Activated CD4-positive, CD25-positive, alpha-beta regulatory T cell (primary cell): ENCODE results near the gene RYR3.

Experiments
- DNase-seq, 4 experiments: peaks; one replicate each; lab custom pipeline; 2025; lab: John Stamatoyannopoulos, UW

The RYR3 gene

DNA sequence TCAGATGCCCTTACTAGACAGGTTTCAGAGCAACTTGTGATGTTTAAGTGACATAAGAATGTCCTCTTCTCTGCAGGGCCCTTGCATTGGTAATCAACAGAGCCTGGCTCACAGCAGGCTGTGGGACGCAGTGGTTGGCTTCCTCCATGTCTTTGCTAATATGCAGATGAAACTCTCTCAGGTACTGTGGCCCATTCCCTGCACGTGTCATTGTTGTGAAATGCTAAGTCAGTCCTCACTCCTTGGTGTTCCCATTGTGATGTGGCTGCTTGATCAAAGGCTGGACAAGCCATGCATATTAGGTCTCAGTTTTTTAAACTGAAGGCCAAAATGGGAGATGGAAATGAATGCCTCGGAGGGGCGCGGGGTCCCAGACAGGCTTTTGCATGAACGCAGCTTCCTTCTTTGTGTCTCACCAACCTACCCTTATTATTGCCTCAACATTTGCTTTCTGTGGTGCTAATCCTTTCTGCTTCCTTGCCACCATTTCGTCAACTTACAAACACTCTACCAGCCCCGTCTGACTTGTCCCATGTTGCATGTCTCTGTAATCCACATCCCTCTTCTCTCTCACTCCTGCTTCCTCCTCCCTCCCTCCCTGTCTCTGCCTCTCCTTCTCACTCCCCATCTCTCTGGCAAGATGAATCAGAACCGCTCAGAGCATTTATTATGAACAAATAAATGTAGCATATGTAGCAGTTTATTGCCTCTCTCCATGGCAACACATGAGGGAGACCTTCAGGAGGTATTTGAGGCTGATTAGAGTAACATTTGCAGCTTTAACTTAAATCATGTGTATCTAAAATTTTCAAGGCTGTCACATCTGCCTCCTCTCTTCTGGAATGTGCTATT is 524.4 kb downstream of the RYR3 start:
- no peak for DNase-seq

DNA sequence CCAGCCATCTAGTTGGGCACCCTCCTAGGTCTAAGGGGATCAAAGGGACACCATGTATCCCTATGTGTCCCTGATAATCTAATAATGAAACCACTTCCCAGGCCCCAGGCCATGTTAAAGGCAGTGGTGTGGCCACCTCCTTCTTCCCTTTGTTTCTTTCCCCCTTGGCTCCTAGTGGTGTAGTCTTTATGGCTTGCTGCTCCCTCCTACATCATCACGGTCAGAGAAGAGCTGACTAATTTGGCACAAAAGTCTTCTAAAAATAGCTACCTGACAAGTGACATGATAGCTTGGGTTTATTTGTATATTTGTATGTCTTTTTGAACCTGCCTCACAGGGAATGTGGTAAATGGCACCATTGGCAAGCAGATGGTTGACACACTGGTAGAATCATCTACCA is 526.5 kb downstream of the RYR3 start:
- DNase-seq = no peak

DNA sequence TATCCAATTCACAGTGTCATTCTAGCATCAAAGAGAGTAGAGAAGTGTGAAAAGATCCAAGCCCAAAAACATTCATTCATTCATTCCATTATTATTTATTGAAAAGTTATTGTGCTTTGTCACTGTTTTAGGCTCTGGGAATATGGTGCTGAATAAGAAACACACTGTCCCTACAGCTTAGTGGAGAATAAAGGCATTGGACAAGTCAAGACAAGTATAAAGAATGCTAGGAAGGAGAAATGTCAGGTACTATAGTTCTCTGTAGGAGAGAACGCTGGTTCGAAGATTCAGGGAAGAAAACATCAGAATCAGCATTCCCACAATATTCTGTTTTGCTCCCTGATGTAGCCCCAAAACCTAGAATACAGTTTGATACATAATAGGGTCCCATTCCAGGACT is 528.8 kb downstream of the RYR3 start:
- DNase-seq = no peak

DNA sequence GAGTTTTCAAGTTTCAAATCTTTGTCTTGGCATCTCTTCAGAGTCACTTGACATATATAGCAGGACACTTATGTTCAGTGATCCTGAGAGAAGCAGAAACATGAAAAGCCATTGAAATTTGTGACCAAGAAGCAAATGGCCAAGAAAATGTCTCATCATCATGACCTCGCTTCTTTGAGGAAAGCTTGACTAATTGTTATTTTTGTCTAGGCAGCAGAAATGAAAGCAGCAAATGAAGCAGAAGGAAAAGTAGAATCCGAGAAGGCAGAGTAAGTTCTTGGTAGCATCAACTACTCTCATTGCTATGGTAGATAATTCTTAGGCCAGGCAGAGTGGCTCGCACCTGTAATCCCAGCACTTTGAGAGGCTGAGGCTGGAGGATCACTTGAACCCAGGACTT is 529.8 kb downstream of the RYR3 start:
- DNase-seq = no peak

DNA sequence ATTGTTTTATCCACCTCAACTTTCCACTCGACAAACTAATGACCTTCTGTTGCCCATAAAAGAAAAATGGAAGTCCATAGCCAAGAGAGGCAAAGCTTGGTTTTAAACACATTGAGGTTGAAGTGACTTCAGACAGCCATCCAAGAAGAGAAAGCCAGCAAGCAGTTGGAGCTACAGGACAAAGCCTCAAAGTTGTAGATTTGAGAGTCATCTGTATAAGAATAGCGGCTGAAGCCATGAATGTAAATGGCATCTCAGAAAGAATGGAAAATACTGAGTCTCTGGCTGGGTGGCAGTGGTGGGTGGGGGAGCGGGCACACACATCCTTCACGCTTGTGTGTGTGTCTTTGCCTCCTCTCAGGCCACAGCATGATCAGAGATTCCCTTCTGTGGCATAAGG is 533.4 kb downstream of the RYR3 start:
- DNase-seq = no peak

DNA sequence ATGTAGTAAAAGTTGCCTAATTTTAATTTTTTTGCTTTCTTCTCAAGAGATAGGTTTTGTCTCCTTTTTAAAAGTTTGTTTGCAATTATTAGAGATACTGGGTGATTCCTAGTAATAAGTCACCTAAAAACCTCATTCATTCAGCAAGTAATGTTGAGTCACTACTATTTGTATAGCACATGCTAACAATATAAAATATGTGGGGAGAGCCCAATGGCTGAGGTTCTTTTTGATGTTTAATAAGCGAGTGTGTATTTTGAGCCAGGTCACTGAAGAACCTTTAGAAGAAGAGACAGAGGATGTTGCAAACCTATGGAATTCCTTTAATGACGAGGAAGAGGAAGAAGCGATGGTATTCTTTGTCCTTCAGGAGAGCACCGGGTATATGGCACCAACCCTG is 533.8 kb downstream of the RYR3 start:
- DNase-seq = no peak

DNA sequence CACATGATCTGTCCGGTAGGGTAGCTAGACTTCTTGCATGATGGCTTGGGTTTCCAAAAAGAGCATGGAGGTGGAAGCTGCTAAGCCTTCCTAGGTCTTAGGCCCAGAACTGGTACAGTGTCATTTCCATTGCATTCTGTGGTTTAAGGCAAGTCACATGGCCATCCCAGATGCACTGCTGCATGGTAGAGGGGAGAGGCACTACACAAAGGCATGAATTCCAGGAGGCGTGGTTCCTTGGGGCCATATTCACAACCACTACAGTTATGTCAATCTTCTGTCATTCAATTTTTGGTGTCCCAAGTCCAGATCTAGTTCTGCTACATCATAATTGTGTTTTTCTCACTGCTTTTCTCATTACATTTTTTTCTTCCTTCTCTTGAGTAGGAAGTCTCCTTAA is 535.4 kb downstream of the RYR3 start:
- DNase-seq = no peak

DNA sequence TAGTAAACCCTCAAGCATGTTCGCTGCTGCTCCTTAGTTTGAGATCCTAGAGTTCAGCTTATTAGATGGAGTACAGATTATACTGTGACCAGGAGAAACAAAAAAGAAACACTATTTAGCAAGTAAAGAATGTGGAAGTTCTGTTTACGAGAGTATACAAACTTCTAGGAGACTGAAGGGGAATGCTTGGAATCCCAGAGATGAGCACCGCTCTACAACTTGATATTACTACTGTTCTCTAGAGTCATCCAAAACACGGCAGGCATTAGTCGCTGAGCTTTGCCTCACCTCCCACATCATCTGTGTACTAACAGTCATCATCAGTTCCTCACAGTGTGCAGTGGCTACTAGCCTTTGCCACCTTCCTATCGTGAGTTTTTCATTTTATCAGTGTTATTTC is 536.1 kb downstream of the RYR3 start:
- DNase-seq = no peak

DNA sequence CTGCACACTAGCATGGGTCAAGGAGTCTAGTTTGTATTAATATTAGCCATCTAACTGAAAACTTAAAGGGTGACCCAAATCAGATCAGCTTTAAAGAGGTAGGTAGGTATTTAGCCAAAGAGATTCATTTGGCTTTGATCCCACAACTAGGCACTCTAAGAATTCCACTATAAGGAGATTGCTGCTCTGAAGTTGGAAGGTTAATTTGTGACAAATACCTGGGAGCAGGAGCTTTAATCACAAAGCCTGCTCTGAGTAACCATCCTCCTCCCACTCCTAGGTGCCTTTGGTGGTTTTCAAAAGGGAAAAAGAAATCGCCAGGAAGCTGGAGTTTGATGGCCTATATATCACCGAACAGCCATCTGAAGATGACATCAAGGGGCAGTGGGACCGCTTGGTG is 537.2 kb downstream of the RYR3 start:
- DNase-seq = no peak

DNA sequence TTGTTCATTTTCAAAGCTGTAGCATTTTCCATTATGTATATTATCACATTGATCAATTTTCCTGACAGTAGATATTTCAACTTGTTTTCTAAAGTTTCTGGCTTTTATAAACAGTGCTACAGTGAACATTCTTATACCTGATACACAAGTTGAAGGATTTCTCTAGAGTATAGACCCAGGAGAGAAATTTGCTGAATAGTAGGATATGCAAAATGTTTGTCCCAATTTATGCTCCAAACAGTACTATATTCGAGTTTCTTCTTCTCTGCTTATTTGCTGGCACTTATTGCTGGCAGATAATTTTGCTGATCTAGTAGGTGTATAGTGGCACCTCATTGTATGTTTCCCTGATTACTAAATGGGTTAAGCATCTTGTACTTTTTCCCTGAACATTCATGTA is 540.3 kb downstream of the RYR3 start:
- no peak for DNase-seq

DNA sequence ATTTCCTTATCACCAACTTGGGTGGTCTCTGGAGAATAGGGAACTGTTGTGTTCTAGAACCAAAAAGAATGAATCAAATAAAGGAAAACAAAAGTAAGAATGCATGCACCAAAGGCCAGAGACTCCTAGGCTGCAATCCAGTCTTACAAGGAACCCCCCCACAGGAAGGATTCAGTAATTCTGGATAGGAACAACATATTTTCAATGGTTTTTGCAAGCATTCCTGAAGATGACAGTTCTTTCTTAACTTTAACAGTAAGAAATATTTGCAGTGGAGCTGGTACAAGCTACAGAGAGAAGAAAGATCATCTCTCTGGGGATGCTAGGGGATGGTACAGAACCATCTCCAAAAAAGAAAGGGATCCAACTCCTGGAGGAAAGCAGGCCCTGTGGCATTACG is 541.3 kb downstream of the RYR3 start:
- DNase-seq = no peak

DNA sequence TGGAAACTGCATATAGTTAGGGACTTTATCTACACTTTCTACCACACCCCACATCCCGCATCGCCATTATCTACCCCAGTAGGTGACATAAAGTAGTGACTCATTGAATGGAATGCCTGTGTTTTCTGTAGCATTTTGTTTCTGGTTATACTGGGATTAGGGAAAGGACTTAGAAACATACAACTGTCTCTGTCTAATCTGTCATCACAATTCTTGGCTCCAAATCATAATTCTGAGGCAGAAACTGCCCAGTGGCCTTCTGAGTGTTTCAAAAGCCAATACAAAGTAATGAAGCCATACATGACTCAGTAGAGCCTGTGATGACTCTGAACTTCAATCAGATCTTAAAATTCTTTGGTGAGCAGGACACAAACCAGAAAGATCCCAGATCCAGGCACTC is 541.8 kb downstream of the RYR3 start:
- DNase-seq = no peak

DNA sequence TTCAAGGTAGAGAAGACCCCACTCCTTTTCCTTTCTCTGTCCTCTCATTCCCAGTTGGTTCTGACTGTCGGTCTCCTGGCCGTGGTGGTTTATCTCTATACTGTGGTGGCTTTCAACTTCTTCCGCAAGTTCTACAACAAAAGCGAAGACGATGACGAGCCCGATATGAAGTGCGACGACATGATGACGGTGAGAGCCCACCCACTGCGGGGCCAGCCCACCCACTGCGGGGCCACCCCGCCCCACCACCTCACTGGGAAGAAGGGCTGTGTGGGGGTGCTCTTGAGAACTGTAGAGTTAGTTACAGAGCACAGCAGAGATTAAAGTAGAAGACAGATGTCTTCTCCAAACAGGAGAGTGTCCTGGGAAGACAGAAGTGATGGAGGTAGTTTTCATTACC is 547.0 kb downstream of the RYR3 start:
- no peak for DNase-seq

DNA sequence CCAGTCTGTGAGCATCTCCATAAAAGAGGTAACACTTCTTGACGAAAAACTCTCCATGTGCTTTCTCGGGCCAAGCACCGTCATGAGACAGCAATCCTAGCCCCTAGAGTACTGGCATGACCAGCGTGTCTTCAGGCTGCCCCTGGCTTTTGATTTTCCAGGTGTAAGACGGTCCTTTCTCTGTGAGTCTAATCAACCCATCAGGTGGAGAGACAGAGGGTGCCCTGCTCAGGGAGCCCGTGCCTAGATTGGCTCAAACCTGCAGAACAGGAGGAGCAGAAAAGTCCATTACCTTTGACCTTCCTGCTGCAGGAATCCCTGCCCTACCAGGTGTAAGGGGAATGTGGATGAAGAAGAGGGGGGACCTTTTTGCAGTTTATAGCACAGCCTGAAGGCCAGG is 548.1 kb downstream of the RYR3 start:
- no peak for DNase-seq

DNA sequence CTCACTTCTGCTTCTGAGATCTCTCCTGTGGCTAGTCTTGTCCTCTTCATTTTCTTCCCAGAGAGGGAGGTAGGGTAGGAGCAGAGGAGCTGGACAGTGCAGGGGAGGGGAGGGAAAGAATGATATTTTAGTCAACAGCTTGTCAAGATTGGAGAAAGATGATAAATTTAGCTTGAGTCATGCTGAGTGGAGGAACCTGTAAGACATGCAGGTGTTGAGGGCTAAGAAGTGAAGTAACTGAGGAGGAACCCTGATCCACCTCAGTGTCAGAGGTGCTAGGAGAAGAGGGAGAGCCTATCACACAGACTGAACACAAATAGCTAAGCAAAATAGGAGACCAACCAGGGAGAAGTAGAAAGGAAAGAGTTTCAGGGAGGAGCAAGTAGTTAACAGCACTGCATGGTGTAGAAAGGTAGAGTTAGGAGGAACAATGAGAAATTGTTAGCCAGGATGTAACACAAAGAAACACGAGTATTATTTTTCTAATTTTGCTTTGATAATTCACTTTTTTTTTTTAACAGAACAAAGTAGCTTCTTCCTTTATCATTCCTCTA is 549.3 kb downstream of the RYR3 start:
- no peak for DNase-seq

DNA sequence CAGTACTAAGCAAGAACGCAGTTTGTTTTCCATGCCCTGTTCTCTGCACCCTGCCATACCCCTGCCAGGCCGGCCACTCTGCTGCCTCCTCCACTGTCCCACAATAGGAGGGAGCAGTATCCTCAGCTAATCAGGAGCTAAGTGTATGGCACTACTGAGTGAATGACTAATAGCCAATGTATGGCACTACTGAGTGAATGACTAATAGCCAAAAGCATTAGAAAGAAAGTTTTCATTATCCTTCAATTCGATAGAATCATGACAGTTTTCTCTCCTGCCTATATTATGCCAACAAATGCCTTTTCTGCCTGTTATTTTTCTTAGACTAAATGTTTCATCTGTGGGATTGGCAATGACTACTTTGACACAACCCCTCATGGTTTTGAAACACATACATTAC is 550.0 kb downstream of the RYR3 start:
- DNase-seq = no peak

DNA sequence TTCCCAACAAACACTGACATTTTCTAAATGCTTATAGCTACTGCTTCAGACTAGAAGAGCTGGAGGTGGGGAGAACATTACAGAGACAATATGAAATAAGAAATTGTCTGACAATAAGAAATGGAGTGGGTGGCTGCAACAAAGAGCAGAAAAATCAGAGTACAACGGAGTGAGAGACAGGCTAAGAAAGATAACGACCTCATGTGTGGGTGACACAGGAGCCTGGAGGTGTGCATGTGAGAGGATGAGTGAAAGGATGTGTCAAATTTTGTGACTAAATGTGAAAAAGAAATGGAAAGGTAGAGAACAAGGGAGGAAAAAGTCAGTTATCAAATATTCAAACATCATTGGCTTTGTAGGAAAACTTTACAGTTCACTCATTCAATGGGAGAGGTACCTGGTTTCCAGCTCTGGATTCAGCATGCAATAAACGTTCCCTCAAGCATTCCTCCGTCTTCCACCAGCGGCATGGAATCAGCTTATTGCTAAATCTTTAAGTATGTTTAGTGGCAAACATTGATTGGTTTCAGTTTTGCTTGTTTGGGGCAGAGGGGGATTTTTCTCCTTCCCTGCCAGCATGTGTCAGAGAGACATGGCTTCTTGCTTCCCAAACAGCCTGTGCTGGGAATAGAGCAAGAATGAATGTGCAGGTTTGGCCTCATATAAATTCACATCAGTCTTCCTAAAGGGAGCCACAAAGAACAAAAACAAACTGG is 553.8 kb downstream of the RYR3 start:
- no peak for DNase-seq

DNA sequence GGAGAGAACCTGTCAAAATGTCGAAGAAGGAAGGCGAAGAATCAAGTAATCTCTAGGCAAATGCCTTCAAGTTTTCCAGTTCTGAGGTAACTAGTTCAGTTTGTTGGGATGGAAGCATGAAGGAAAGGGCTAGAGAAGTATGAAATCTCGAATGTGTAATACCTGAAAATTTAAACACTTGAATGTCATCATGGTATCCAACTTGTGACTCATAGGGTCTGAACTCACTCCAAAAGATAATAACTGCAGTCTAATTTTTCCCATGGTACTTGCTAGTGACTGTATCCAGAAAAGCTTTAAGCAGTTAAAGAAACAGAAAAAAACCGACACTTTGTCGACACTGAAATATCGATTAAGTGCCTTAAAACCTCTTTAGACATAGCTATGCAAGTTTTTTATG is 554.6 kb downstream of the RYR3 start:
- no peak for DNase-seq

DNA sequence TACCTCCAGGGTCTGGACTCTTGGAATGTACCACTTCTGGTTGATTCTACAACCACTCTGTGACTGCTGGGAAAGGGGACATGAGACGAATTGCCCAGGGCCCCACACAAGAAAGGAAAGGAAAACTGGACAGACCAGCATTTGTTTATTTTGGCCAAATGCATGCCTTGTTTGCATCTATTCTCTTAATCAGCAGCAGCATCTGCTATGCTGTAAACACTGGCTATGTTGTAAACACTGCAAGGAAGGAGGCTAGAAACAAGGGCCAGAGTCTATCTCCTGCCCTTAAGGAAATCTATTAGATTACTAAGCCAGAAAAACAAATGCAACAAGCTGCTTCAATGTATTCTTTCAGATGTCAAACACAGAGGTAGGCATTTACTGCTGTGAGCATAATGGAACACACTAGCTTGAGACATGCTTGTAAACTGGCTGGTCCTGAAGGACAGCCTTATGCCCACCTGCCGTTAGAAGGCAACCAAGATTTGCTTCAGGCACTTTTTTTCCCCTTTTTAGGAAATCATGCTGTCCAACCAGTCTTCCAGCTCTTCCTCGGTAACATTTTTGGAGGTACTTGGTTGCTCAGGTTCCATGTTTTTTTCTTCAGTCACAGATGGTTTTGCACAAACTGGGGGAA is 555.5 kb downstream of the RYR3 start:
- no peak for DNase-seq

DNA sequence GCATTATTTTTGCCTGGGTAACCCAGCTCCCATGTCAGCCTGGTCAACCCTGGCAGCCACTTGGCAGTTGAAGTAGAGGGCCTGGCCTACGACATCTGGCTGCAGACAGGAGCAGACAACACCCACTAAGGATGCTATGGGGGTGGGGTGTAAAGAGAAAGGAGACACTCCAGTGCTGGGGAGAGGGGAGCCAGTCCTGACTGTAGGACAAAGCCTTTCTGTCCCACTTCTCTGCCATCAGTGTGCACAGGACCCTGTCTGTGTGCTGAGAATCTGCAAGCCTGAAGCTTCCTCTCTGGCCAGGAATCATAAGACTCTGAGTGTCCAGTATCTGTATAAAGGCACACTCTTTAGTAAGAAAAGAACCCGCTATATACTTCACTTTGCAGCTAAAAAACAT is 561.2 kb downstream of the RYR3 start:
- DNase-seq = no peak

DNA sequence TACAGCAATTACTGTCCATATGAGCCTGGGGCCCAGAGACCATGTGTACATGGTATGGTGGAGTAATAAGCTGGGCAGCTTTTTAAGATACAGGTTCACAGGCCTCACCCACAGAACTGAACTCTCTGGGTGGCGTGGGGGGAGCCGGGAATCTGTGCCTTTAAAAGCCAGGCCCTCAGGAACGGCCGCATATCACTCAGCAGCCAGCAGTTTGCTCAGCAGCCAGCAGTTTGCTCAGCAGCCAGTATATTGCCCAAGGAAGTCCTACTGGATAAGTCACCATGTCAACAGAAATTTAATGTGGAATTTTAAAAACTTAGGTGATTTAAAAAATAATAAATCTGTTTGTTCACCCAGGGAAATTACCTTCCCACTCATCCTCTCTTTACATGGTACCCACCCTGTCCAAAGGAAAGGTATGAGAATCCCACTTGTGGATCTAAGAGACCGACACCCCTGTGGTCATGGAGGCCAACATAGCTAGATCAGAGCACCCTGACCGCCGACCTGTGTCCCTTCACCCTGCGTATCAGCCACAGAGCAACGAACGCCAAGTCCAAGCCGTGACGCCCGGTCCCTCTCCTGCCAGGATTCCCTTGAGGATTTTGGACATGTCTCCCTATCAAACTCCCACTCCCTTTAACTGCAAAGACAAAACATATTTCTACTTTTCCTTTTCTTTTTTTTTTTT is 561.8 kb downstream of the RYR3 start:
- DNase-seq = no peak

DNA sequence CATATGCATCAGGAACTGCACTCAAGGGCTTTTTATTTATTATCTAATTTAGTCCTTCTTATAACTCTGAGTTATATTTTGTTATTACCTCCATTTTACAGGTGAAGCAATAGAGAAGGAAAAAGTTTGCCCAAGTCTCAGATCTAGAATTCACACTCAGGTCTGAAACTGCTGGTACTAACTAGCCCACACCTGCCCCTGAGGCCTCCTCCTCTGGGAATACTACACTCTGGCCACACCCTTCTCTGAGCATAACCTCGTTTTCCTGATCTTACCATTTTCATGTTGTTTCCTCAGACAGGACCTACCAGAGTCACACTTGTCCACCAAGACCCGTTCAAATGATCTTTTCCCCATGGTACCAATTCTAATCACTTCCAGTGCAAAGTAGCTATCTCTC is 563.4 kb downstream of the RYR3 start:
- no peak for DNase-seq
